H1 (cell line): ENCODE results near the gene TPSD1. TPM values are rescaled to one million over a fixed set of nuclear protein-coding genes. Genes with fewer than 3 reads are reported as not detected.

Experiments
- CTCF ChIA-PET: fragments of 300-600 bp; sonication (Branson Sonifier 250); formaldehyde crosslinking; loops from one replicate; lab custom pipeline; 2021; ENCODE audit not compliant: partially characterized antibody; lab: Charles Lee
- POLR2A ChIA-PET: fragments of 300-600 bp; sonication (Branson Sonifier 250); formaldehyde crosslinking; loops from one replicate; lab custom pipeline; 2021; ENCODE audit warnings: inconsistent platforms; ENCODE audit not compliant: partially characterized antibody; lab: Charles Lee
- DNase-seq, 2 experiments: peaks; one replicate each; pipeline versions ENCODE4 v3.0.0 to v3.0.0-alpha.2; 2010 to 2022; ENCODE audit warnings: low spot score in 2 of 2, low read depth in 1 of 2, mixed read lengths in 1 of 2
- FAIRE-seq: peaks from 2 replicates; lab custom pipeline; 2011; peaks lifted over from hg19 to GRCh38; lab: Jason Lieb, UNC
- H2AFZ ChIP-seq: 2 replicates; pipeline ENCODE4 v1.8.1; 2012; ENCODE audit warnings: low read length, inconsistent platforms
- H2AK5ac ChIP-seq: 2 replicates; pipeline ENCODE4 v1.6.1; 2013; ENCODE audit warnings: low read depth, low read length
- H2BK120ac ChIP-seq: replicated peaks from 2 replicates; pipeline ENCODE3; 2013; ENCODE audit warnings: low read depth, low read length, inconsistent platforms
- H2BK12ac ChIP-seq: 2 replicates; pipeline ENCODE4 v1.6.1; 2013; ENCODE audit warnings: low read depth, low read length
- H2BK15ac ChIP-seq: 2 replicates; pipeline ENCODE4 v1.6.1; 2013; ENCODE audit warnings: low read length
- H2BK20ac ChIP-seq: 2 replicates; pipeline ENCODE4 v1.6.1; 2013; ENCODE audit warnings: low read length
- H2BK5ac ChIP-seq: 2 replicates; pipeline ENCODE4 v1.6.1; 2013; ENCODE audit warnings: low read depth, low read length
- H3K14ac ChIP-seq: 2 replicates; pipeline ENCODE4 v1.6.1; 2013; ENCODE audit warnings: inconsistent platforms; ENCODE audit not compliant: insufficient read length
- H3K18ac ChIP-seq: 2 replicates; pipeline ENCODE4 v1.6.1; 2013; ENCODE audit warnings: low read length; ENCODE audit errors: extremely low read depth
- H3K23ac ChIP-seq: 2 replicates; pipeline ENCODE4 v1.6.1; 2013; ENCODE audit warnings: inconsistent platforms; ENCODE audit not compliant: insufficient read length
- H3K23me2 ChIP-seq: 2 replicates; pipeline ENCODE4 v1.6.1; 2013; ENCODE audit warnings: low read depth, low read length
- H3K27ac ChIP-seq: 2 replicates; pipeline ENCODE4 v1.6.1; 2011; ENCODE audit warnings: low read depth, low read length, inconsistent platforms
- H3K27me3 ChIP-seq, 4 experiments: replicated peaks in 1 of 4; 1 replicate in 1 of 4; 2 replicates in 3 of 4; pipeline versions ENCODE4 v1.6.1 to v1.8.1; 2011 to 2013; ENCODE audit warnings: low read length in 3 of 4, mild to moderate bottlenecking in 3 of 4, inconsistent platforms in 2 of 4, mixed read lengths in 2 of 4, moderate library complexity in 1 of 4; ENCODE audit not compliant: control insufficient read depth in 3 of 4, insufficient read depth in 3 of 4; ENCODE audit errors: extremely low read depth in 1 of 4
- H3K36me3 ChIP-seq, 4 experiments: 2 replicates each; pipeline versions ENCODE4 v1.6.1 to v1.8.1; 2011 to 2013; ENCODE audit warnings: mild to moderate bottlenecking in 4 of 4, low read length in 3 of 4, moderate library complexity in 2 of 4, control low read depth in 1 of 4, inconsistent platforms in 1 of 4; ENCODE audit not compliant: insufficient read depth in 4 of 4, control insufficient read depth in 2 of 4
- H3K4ac ChIP-seq: replicated peaks from 2 replicates; pipeline ENCODE3; 2013; ENCODE audit warnings: low read length, low read depth, mixed read lengths, inconsistent platforms; ENCODE audit not compliant: insufficient read length
- H3K4me1 ChIP-seq, 4 experiments: replicated peaks in 1 of 4; 1 replicate in 1 of 4; 2 replicates in 3 of 4; pipeline versions ENCODE4 v1.6.1 to v1.8.1; 2011 to 2013; ENCODE audit warnings: low read length in 3 of 4, inconsistent platforms in 2 of 4, mixed read lengths in 1 of 4; ENCODE audit not compliant: insufficient read depth in 4 of 4, control insufficient read depth in 3 of 4
- H3K4me2 ChIP-seq, 2 experiments: 2 replicates each; pipeline versions ENCODE4 v1.6.1 to v1.8.1; 2011 to 2013; ENCODE audit warnings: low read depth in 2 of 2, low read length in 2 of 2, control low read depth in 1 of 2, inconsistent platforms in 1 of 2, mild to moderate bottlenecking in 1 of 2; ENCODE audit not compliant: insufficient read depth in 1 of 2
- H3K4me3 ChIP-seq, 4 experiments: fragments of 200-600, 300-600 bp in 1 of 4; sonication (generic), shearing (Covaris generic), sonication (Bioruptor Twin) in 1 of 4; 2 replicates each; pipeline versions ENCODE4 v1.5.1 to v1.8.1; 2011 to 2016; ENCODE audit warnings: low read length in 4 of 4, low read depth in 3 of 4, control low read depth in 2 of 4, inconsistent platforms in 2 of 4, mild to moderate bottlenecking in 2 of 4, mixed read lengths in 1 of 4, moderate library complexity in 1 of 4; ENCODE audit not compliant: insufficient read depth in 2 of 4; ENCODE audit errors: extremely low read depth in 1 of 4
- H3K56ac ChIP-seq: replicated peaks from 2 replicates; pipeline ENCODE3; 2013; ENCODE audit warnings: low read depth, mild to moderate bottlenecking, mixed read lengths, low read length, inconsistent platforms; ENCODE audit not compliant: insufficient read length
- H3K79me1 ChIP-seq: 2 replicates; pipeline ENCODE4 v1.6.1; 2013; ENCODE audit warnings: low read depth, low read length, control low read depth
- H3K79me2 ChIP-seq, 2 experiments: 2 replicates each; pipeline versions ENCODE4 v1.6.1 to v1.8.1; 2012 to 2013; ENCODE audit warnings: low read length in 2 of 2, mild to moderate bottlenecking in 2 of 2, inconsistent platforms in 1 of 2; ENCODE audit not compliant: insufficient read depth in 2 of 2, control insufficient read depth in 1 of 2
- H3K9ac ChIP-seq, 4 experiments: replicated peaks in 1 of 4; 1 replicate in 1 of 4; 2 replicates in 3 of 4; pipeline versions ENCODE4 v1.6.1 to v1.8.1; 2011 to 2013; ENCODE audit warnings: low read depth in 3 of 4, low read length in 3 of 4, control low read depth in 2 of 4, mild to moderate bottlenecking in 2 of 4, moderate library complexity in 2 of 4, inconsistent platforms in 1 of 4; ENCODE audit errors: extremely low read depth in 1 of 4
- H3K9me3 ChIP-seq, 2 experiments: 2 replicates each; pipeline versions ENCODE4 v1.6.1 to v1.8.1; 2012 to 2013; ENCODE audit warnings: mild to moderate bottlenecking in 2 of 2, moderate library complexity in 2 of 2, control low read depth in 1 of 2, inconsistent platforms in 1 of 2, low read depth in 1 of 2, low read length in 1 of 2, mixed read lengths in 1 of 2; ENCODE audit not compliant: insufficient read depth in 2 of 2
- H4K20me1 ChIP-seq, 2 experiments: replicated peaks in 1 of 2; 2 replicates each; pipeline versions ENCODE3 to v1.8.1; 2011 to 2013; ENCODE audit warnings: inconsistent platforms in 2 of 2, low read length in 2 of 2, mild to moderate bottlenecking in 1 of 2; ENCODE audit not compliant: insufficient read depth in 2 of 2, control insufficient read depth in 1 of 2
- H4K5ac ChIP-seq: 2 replicates; pipeline ENCODE4 v1.6.1; 2013; ENCODE audit warnings: low read length, low read depth, mixed read lengths, inconsistent platforms; ENCODE audit not compliant: insufficient read length
- H4K8ac ChIP-seq: 2 replicates; pipeline ENCODE4 v1.8.0; 2013; ENCODE audit warnings: mild to moderate bottlenecking, moderate library complexity, low read length, inconsistent platforms; ENCODE audit not compliant: insufficient read depth; ENCODE audit errors: extremely low read depth
- H4K91ac ChIP-seq: replicated peaks from 2 replicates; pipeline ENCODE3; 2013; ENCODE audit warnings: low read length, mixed read lengths, inconsistent platforms; ENCODE audit not compliant: insufficient read length
- CTBP2 ChIP-seq: IDR thresholded peaks from 2 replicates; pipeline ENCODE4 v1.7.0; 2011; ENCODE audit warnings: borderline replicate concordance, mild to moderate bottlenecking, moderate library complexity, mixed read lengths, low read length; ENCODE audit not compliant: insufficient read depth, insufficient read length
- HDAC2 ChIP-seq, 2 experiments: fragments of 300-600 bp in 1 of 2; sonication (generic) in 1 of 2; IDR thresholded peaks; 2 replicates each; pipeline ENCODE4 v1.6.1; 2011 to 2012; ENCODE audit warnings: low read depth in 2 of 2, low read length in 2 of 2, mild to moderate bottlenecking in 2 of 2, moderate library complexity in 2 of 2, borderline replicate concordance in 1 of 2, inconsistent platforms in 1 of 2
- POU5F1 ChIP-seq: IDR thresholded peaks from 2 replicates; pipeline ENCODE4 v1.6.1; 2011; ENCODE audit warnings: low read depth, mild to moderate bottlenecking, low read length, moderate library complexity
- TAF7 ChIP-seq: optimal IDR thresholded peaks from 2 replicates; pipeline ENCODE3; 2011; ENCODE audit warnings: low read depth, mild to moderate bottlenecking, inconsistent platforms, low read length, moderate library complexity, borderline replicate concordance
- TBP ChIP-seq: IDR thresholded peaks from 2 replicates; pipeline ENCODE4 v1.6.1; 2011; ENCODE audit warnings: low read depth, low read length, improper control_type of control experiment
- TCF12 ChIP-seq: IDR thresholded peaks from 2 replicates; pipeline ENCODE4 v1.6.1; 2011; ENCODE audit warnings: low read depth, mild to moderate bottlenecking, low read length
- WGBS, 2 experiments: shearing (Covaris generic) in 1 of 2; methylation state at CpG; one replicate each; pipeline versions ENCODE4 v1.1.6 to v1.1.7; 2013 to 2015; ENCODE audit warnings: low lambda C conversion rate in 2 of 2, mixed read lengths in 2 of 2, inconsistent platforms in 1 of 2, low coverage in 1 of 2, missing lambda C conversion rate in 1 of 2; ENCODE audit not compliant: insufficient replicate concordance in 2 of 2, insufficient coverage in 1 of 2, insufficient read length in 1 of 2; ENCODE audit errors: extremely low coverage in 1 of 2, missing lambda C conversion rate in 1 of 2; 5-methylcytosine and 5-hydroxymethylcytosine counted together
- polyA plus RNA-seq, 7 experiments: library from polyadenylated mRNA; depleted of rRNA in 3 of 7; stranded (reverse) in 5 of 7; unstranded in 2 of 7; fragments of >200 nt in 5 of 7; fragments of 200-250 nt in 2 of 7; gene quantifications; 1 replicate in 5 of 7; 2 replicates in 1 of 7; 4 replicates in 1 of 7; pipeline versions ENCODE4 v1.2.1 to v1.2.3, GENCODE V29; 2011 to 2013; ENCODE audit warnings: missing spikeins in 2 of 7, mixed read lengths in 2 of 7
- total RNA-seq: library from RNA; stranded (reverse); fragmentation: NEBNext Ultra II Directional; extraction: Animal tissue kit (Norgen Biotek cat#: 25700); gene quantifications from 2 replicates; pipeline ENCODE4 v1.2.1, GENCODE V29; 2021
- TF ChIP-seq, protein P1 (sequence below), 3 experiments: IDR thresholded peaks; 1 replicate in 2 of 3; 2 replicates in 1 of 3; pipeline versions ENCODE4 v1.5.1 to v1.6.1; 2011; ENCODE audit warnings: low read length in 3 of 3, mild to moderate bottlenecking in 3 of 3, inconsistent platforms in 2 of 3, low read depth in 1 of 3, moderate library complexity in 1 of 3; ENCODE audit not compliant: insufficient read depth in 1 of 3; ENCODE audit errors: control extremely low read depth in 1 of 3
- TF ChIP-seq, protein P2 (sequence below): IDR thresholded peaks from 2 replicates; pipeline ENCODE4 v1.6.1; 2012; ENCODE audit warnings: inconsistent platforms

TPSD1 gene
- total and polyA plus RNA-seq, 2 of the 8 experiments (the other 6 are each of a cell fraction or from before 2014, with no cell fraction given), result 0.26 TPM; not detected in 1

DNA sequence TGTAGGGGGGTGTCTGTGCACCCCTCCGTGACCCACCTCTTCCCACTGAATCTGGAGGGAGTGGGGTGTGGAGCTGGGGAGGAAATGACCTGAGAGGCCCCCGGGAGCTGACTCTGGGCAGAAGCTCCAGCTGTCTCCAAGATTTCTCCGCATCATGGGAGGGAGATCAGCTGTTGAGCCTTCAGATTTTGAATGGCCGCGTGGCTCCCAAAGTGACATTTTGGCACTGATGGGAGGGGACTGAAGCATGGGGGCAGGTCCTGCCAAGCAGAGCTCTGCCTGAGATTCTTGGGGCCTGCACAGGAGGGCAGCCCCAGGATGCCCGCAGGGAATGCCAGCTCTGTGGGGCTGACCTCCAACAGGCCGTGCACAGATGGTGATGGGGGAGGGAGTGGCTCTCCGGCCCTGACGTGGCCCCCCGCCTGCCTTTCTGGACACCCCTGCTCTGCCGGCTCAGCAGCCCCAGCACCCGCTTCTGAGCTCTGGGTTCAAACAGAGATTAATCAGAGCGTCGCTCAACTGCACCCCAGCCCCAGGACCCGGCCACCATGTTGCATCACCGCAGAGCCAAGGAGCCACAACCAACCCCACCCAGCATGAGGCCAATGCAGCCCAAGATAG, 28.2 kb downstream of the TPSD1 start:
- Histone ChIP-seq H3K4me3 (no peak overlapping the region), H2AFZ (no peak overlapping the region), H2BK5ac (no peak overlapping the region), H3K23me2 (no peaks in the 10 kb centered on the region), H2BK15ac (no peak overlapping the region), H3K36me3 (no peaks in the 10 kb centered on the region), H2BK20ac (no peak overlapping the region), H4K5ac (no peak overlapping the region), H3K14ac (no peak overlapping the region), H2BK12ac (no peak overlapping the region; the same call in 1 of the 2 replicates), H3K27ac (no peak overlapping the region), H3K9ac (no peak overlapping the region), H3K9me3 (no peaks in the 10 kb centered on the region), H3K4me1 (peaks cover 0 to 19% (median 12%) of the 10 kb centered on the region in 4 experiments; a peak in 5 of 7 replicates), H2AK5ac (peak overlapping the region; percentile 53; the same call in 1 of the 2 replicates), H4K20me1 (no peaks in the 10 kb centered on the region), H3K18ac (no peak overlapping the region), H3K23ac (no peak overlapping the region), H3K79me1 (no peaks in the 10 kb centered on the region), H4K8ac (no peak overlapping the region), H3K79me2 (no peaks in the 10 kb centered on the region), H4K91ac (no peak overlapping the region), H3K4me2 (no peak overlapping the region), H3K56ac (no peak overlapping the region), H3K4ac (no peak overlapping the region), H3K27me3 (peaks cover 5 to 13% (median 9%) of the 10 kb centered on the region in 4 experiments; a peak in 5 of 7 replicates), H2BK120ac (no peak overlapping the region)
- DNase-seq (no peak), FAIRE-seq (no peak)
- 86% methylated on average over 16 of the region's 16 CpGs; no CpG with 5 or more reads in 1 of the 2 experiments for WGBS, 2 experiments
- ChIA-PET CTCF (interaction anchor here (0.7 to 1.8 kb wide), 6 partner anchors 9 to 28 kb away, joined by 3 to 11 read pairs (median 4); no protein-coding TSS in a partner anchor), POLR2A (interaction anchor here (1.3 to 1.4 kb wide), 2 partner anchors 10 kb away, joined by 4 read pairs; no protein-coding TSS in a partner anchor)
- TF ChIP-seq, protein P1, sequence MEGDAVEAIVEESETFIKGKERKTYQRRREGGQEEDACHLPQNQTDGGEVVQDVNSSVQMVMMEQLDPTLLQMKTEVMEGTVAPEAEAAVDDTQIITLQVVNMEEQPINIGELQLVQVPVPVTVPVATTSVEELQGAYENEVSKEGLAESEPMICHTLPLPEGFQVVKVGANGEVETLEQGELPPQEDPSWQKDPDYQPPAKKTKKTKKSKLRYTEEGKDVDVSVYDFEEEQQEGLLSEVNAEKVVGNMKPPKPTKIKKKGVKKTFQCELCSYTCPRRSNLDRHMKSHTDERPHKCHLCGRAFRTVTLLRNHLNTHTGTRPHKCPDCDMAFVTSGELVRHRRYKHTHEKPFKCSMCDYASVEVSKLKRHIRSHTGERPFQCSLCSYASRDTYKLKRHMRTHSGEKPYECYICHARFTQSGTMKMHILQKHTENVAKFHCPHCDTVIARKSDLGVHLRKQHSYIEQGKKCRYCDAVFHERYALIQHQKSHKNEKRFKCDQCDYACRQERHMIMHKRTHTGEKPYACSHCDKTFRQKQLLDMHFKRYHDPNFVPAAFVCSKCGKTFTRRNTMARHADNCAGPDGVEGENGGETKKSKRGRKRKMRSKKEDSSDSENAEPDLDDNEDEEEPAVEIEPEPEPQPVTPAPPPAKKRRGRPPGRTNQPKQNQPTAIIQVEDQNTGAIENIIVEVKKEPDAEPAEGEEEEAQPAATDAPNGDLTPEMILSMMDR (IDR thresholded peaks at IDR 0.05; ENCODE audit: control extremely low read depth in 1 of 3, insufficient read depth in 1 of 3, low read depth in 1 of 3, low read length in 3 of 3), result no peak
- no peak for TF ChIP-seq CTBP2
- no peak for TF ChIP-seq TCF12
- TF ChIP-seq HDAC2 (IDR thresholded peaks at IDR 0.05; ENCODE audit: borderline replicate concordance in 1 of 2, low read depth in 2 of 2, low read length in 2 of 2), result no peak
- TF ChIP-seq, protein P2, sequence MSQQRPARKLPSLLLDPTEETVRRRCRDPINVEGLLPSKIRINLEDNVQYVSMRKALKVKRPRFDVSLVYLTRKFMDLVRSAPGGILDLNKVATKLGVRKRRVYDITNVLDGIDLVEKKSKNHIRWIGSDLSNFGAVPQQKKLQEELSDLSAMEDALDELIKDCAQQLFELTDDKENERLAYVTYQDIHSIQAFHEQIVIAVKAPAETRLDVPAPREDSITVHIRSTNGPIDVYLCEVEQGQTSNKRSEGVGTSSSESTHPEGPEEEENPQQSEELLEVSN, result no peak
- no peak for TF ChIP-seq TAF7
- TF ChIP-seq TBP, result no peak
- TF ChIP-seq POU5F1, result no peak
